ENCODE measurements around the gene TMEM121. TPM values are rescaled to one million over a fixed set of nuclear protein-coding genes. Genes with fewer than 3 reads are reported as not detected.

The TMEM121 gene
- total RNA-seq, 1 donor from 2014 or later = 2.1 TPM

- Histone ChIP-seq H3K9me3 (replicated peaks) (no peaks in the 10 kb centered on the region), H3K4me1 (peaks cover 92% of the 10 kb centered on the region), H3K36me3 (no peaks in the 10 kb centered on the region), H3K4me3 (peak overlapping the region; percentile 87), H3K27me3 (ENCODE audit: low read depth) (no peaks in the 10 kb centered on the region), H3K27ac (replicated peaks) (peak overlapping the region; percentile 100)
- intact Hi-C loops (cut with micrococcal nuclease) = no loop called here
- no peak for TF ChIP-seq CTCF (IDR thresholded peaks at IDR 0.05; ENCODE audit: borderline replicate concordance)
- peak; percentile 88 for DNase-seq
These were observed 39.4 kb upstream of the TMEM121 start for GRCh38 chr14:105486974-105487448.

- Histone ChIP-seq H3K4me3 (peak overlapping the region; percentile 87), H3K36me3 (no peaks in the 10 kb centered on the region), H3K27me3 (ENCODE audit: low read depth) (no peaks in the 10 kb centered on the region), H3K9me3 (replicated peaks) (no peaks in the 10 kb centered on the region), H3K4me1 (peaks cover 92% of the 10 kb centered on the region), H3K27ac (replicated peaks) (peak overlapping the region; percentile 100)
- intact Hi-C loops (cut with micrococcal nuclease) = no loop called here
- no peak for TF ChIP-seq CTCF (IDR thresholded peaks at IDR 0.05; ENCODE audit: borderline replicate concordance)
- peak; percentile 67 for DNase-seq
These were observed 38.9 kb upstream of the TMEM121 start for GRCh38 chr14:105487449-105487985.

- Histone ChIP-seq H3K4me3 (peak overlapping the region; percentile 87), H3K27me3 (ENCODE audit: low read depth) (no peaks in the 10 kb centered on the region), H3K4me1 (peaks cover 90% of the 10 kb centered on the region), H3K9me3 (replicated peaks) (no peaks in the 10 kb centered on the region), H3K27ac (replicated peaks) (peak overlapping the region; percentile 100), H3K36me3 (no peaks in the 10 kb centered on the region)
- intact Hi-C loops (cut with micrococcal nuclease) = no loop called here
- peak; percentile 26 for DNase-seq
- no peak for TF ChIP-seq CTCF (IDR thresholded peaks at IDR 0.05; ENCODE audit: borderline replicate concordance)
These were observed 38.2 kb upstream of the TMEM121 start for GRCh38 chr14:105487986-105488777.

GRCh38 chr14:105488781-105489541, 37.4 kb upstream of the TMEM121 start:
- intact Hi-C loops (cut with micrococcal nuclease) = no loop called here
- peak overlapping the region; percentile 87 for H3K4me3 ChIP-seq
- no peaks in the 10 kb centered on the region for H3K9me3 ChIP-seq (replicated peaks)
- no peak for TF ChIP-seq CTCF (IDR thresholded peaks at IDR 0.05; ENCODE audit: borderline replicate concordance)
- H3K36me3 ChIP-seq = no peaks in the 10 kb centered on the region
- peak overlapping the region; percentile 100 for H3K27ac ChIP-seq (replicated peaks)
- DNase-seq = peak; percentile 22
- peaks cover 83% of the 10 kb centered on the region for H3K4me1 ChIP-seq
- no peaks in the 10 kb centered on the region for H3K27me3 ChIP-seq (ENCODE audit: low read depth)

GRCh38 chr14:105489542-105490266, 36.7 kb upstream of the TMEM121 start:
- Histone ChIP-seq H3K9me3 (replicated peaks) (no peaks in the 10 kb centered on the region), H3K27ac (replicated peaks) (peak overlapping the region; percentile 100), H3K36me3 (no peaks in the 10 kb centered on the region), H3K27me3 (ENCODE audit: low read depth) (no peaks in the 10 kb centered on the region), H3K4me3 (peak overlapping the region; percentile 87), H3K4me1 (peaks cover 75% of the 10 kb centered on the region)
- intact Hi-C loops (cut with micrococcal nuclease) = no loop called here
- peak; percentile 84 for DNase-seq
- TF ChIP-seq CTCF (IDR thresholded peaks at IDR 0.05; ENCODE audit: borderline replicate concordance) = peak; percentile 76
